Measurements from ENCODE around the gene ACTL9. TPM values are rescaled to one million over a fixed set of nuclear protein-coding genes. Genes with fewer than 3 reads are reported as not detected.

ACTL9 gene
- total RNA-seq, 1 experiment from 2014 or later, result not detected

DNA sequence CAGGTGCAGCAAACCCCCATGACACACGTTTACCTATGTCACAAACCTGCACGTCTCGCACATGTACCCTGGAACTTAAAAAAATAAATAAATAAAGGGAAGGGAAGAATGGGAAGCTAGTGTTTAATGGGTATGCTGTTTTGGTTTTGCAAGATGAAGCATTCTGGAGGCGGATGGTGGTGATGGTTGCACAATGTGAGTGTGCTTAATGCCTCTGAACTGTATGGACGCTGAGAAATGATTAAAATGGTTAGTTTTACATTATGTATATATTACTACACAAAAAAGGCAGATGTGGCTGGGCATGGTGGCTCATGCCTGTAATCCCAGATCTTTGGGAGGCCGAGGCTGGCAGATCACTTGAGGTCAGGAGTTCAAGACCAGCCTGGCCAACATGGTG, 50.4 kb downstream of the ACTL9 start:
- DNase-seq (ENCODE audit: extremely low read depth, low read depth), result no peak

Other genes with a start within 250 kb of the ACTL9 start
- gene PRAM1, start 196.2 kb downstream of the ACTL9 start, total RNA-seq (2014; rRNA removed; shearing (Covaris generic)), result 0.07 TPM in 1 of 2 replicates, not detected in the other
- 1.1 and 3.8 TPM in 2 replicates for gene ZNF414, start 184.6 kb downstream of the ACTL9 start, total RNA-seq (2014; rRNA removed; shearing (Covaris generic))
- 0.15 and 0.23 TPM in 2 replicates for gene MYO1F, start 121.4 kb downstream of the ACTL9 start, total RNA-seq (2014; rRNA removed; shearing (Covaris generic))
- gene ADAMTS10, start 88.1 kb downstream of the ACTL9 start, total RNA-seq (2014; rRNA removed; shearing (Covaris generic)), result 0.82 TPM in 1 of 2 replicates, not detected in the other
- gene NFILZ, start 68.2 kb downstream of the ACTL9 start, total RNA-seq (2014; rRNA removed; shearing (Covaris generic)), result not detected in 2 replicates
- not detected in 2 replicates for gene OR2Z1, start 22.8 kb upstream of the ACTL9 start, total RNA-seq (2014; rRNA removed; shearing (Covaris generic))
- 16.9 and 23.2 TPM in 2 replicates for gene ZNF558, start 133.5 kb upstream of the ACTL9 start, total RNA-seq (2014; rRNA removed; shearing (Covaris generic))
- gene MBD3L1, start 133.6 kb upstream of the ACTL9 start, total RNA-seq (2014; rRNA removed; shearing (Covaris generic)), result not detected in 2 replicates